Stimulated activated CD8-positive, alpha-beta memory T cell treated with anti-CD3 and anti-CD28 coated beads, Interleukin-12 subunit alpha, Interleukin-12 subunit beta, amount 100 ng/mL, for 1 hour (primary cell): ENCODE results near the gene TEAD3.

ENCODE experiments used
- DNase-seq: peaks from one replicate; pipeline ENCODE4 v3.0.0-alpha.2; 2020; ENCODE audit warnings: low read depth

TEAD3 gene

GRCh38 chr6:35492258-35492973 is 4.5 kb downstream of the TEAD3 start:
- DNase-seq = no peak

GRCh38 chr6:35491558-35492257 is 5.2 kb downstream of the TEAD3 start:
- DNase-seq = no peak

GRCh38 chr6:35490821-35491557 is 5.9 kb downstream of the TEAD3 start:
- no peak for DNase-seq

- no peak for DNase-seq
Measured at GRCh38 chr6:35489995-35490791, 6.7 kb downstream of the TEAD3 start.

DNA sequence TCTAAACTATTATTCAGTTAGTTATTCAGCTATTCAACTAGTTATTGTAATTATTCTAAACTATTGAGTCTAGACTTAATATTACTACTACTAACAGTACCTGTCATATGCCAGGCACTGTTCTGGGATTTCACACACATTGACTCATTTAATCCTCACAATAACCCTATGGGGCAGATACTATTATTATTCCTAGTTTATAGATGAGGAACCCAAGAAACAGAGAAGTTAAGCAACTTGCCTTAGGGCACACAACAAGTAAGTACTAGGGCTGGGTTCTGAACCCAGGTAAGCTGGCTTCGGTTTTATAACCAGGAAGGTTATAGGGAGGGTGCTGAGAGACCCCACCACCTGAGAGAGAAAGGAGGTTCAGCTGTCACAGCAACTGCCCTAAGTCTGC is 7.8 kb downstream of the TEAD3 start:
- no peak for DNase-seq

GRCh38 chr6:35488517-35488862 is 8.4 kb downstream of the TEAD3 start:
- DNase-seq = no peak

DNA sequence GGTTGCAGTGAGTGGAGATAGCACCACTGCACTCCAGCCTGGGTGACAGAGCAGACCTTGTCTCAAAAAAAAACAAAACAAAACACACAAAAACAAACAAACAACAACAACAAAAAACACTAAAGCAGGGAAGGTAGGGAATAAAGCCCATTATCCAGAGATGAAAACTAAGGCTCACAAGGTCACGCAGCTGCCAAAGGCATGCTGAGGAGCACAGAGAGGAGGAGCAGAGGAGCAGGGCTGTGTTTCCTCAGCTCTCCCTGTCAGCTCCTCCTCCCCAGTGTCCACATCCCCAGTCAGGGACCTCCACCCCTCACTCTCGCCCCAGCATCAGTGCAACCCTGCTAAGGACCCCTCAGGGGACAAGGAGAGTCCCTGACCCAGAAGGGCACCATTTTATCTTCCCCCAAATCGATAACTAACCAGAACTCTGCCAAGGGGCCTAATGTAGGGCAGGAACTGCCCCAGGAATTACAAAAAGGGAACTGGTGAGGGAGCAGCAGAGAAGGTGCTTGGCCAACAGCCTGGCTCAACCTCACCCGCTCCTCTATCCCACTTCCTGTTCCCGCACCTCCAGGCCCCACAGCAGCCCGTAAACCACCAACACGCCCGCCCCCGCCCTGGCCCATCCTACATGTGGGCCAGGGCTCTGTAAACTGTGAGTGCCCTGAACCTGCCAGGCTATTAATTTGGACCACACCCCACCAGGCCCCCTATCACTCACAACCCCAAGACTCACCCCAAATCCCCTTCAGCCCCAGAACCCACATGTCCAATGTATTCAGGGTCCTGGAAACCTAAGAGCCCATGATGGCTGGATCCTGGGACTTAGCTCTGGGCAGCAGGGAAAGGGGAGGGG is 9.0 kb downstream of the TEAD3 start:
- no peak for DNase-seq

GRCh38 chr6:35486005-35486925 is 10.6 kb downstream of the TEAD3 start:
- DNase-seq = no peak

DNA sequence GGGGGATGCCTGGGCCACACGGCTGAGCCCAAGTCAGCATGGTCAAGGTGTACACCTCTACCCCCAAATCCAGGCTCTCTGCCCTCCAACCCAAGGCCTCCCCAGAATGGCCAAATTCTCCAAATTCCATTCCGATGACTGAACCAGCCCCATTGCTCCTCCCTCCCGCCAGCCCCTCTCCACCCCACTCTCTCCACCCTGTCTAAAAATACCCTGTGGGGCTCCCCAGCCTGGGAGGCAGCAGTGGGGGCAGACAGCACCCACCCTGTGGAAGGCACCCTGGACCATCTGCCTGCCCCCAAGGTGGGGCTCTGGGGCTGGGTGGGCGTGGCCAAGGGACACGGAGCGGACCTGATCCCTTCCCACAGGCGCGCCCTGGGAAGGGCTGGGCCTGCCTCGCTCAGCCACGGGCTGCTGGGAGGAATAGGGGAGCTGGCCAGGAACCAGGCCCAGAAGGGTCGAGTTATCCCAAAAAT is 11.4 kb downstream of the TEAD3 start:
- DNase-seq = no peak

- DNase-seq = no peak
Measured at GRCh38 chr6:35484921-35485392, 11.9 kb downstream of the TEAD3 start.

GRCh38 chr6:35483893-35484645 is 12.8 kb downstream of the TEAD3 start:
- DNase-seq = no peak

DNA sequence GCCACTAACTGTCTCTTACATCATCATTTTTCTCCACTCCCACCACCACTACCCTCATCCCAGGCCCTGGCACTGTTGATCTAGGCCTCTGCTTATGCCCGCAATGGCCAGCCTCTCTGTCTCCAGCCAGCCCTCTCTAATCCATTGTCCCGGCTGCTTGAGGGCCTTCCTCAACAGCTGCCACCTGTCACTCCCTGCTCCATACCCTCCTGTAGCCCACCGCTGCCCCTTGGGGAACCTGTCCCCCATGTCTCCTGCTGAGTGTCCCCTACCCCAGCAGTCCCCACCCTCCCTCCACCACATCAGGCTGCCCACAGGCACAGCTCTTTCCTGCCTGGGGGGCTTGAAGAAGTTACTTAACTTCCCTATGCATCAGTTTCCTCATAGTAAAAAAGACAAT is 13.4 kb downstream of the TEAD3 start:
- DNase-seq = no peak

GRCh38 chr6:35483062-35483461 is 13.8 kb downstream of the TEAD3 start:
- DNase-seq = no peak

- no peak for DNase-seq
Measured at GRCh38 chr6:35481226-35481625, 15.7 kb downstream of the TEAD3 start.

- DNase-seq = no peak
Measured at GRCh38 chr6:35480176-35480575, 16.7 kb downstream of the TEAD3 start.

DNA sequence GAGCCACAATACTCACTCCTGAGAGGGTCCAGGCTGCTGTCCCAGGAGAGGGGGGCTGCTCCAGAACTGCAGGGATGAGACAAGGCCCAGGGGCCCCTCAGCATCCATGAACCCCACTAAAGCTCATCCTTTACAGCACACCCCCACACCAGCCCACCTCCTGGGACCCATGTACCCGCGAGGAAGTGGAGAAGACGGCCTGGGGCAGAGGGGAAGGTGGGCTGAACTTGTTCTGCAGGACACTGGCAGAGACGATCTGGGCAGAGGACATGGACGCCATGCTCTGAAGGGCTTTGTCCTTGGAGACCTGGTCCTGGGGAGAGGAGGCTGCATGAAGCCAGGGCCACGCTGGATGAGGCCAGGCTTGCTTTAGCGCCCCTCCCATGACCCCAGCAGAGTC is 18.6 kb downstream of the TEAD3 start:
- DNase-seq = no peak

- DNase-seq = no peak
Measured at GRCh38 chr6:35477551-35478179, 19.2 kb downstream of the TEAD3 start.

GRCh38 chr6:35477028-35477427 is 19.9 kb downstream of the TEAD3 start:
- no peak for DNase-seq

DNA sequence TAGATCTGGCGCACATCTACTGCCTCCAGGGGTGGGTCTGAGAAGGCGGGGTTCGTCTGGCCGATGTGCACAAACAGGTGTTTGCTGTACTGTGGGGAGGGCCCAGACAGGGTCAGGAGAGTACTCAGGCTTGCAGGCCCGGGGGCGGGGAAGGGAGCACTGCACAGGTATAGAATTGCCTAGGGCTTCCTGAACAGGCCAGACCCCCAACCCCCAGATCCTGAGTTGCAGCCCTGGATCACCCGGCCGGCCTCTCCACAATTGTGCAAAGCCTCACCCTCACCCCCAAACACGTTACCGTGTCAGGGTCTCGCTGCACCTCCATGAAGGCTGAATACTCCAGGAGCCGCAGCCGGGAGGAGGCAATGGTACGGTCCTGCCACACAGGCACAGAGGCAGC is 20.9 kb downstream of the TEAD3 start:
- DNase-seq = no peak
